WTC11 (cell line): ENCODE results near the gene MAMSTR. TPM values are rescaled to one million over a fixed set of nuclear protein-coding genes. Genes with fewer than 3 reads are reported as not detected.

Experiments used
- ATAC-seq: fragments of 200-7000 bp; cut with Tn5 transposase; 2 replicates; pipeline ENCODE4 v1.10.0; 2021; ENCODE audit warnings: mild to moderate bottlenecking, moderate library complexity
- CTCF ChIA-PET: fragments of 300-600 bp; sonication (Branson Sonifier 250); formaldehyde crosslinking; loops from one replicate; lab custom pipeline; 2021; ENCODE audit warnings: antibody characterized with exemption; lab: Charles Lee
- POLR2A ChIA-PET: fragments of 350-600 bp; sonication (Branson Sonifier 250); formaldehyde crosslinking; loops from one replicate; lab custom pipeline; 2021; ENCODE audit warnings: antibody characterized with exemption; lab: Charles Lee
- DNase-seq: peaks from one replicate; pipeline ENCODE4 v3.0.0; 2021; ENCODE audit warnings: low spot score
- H3K27ac Mint-ChIP-seq: 2 replicates; pipeline ENCODE4 v1.8.0; 2021; ENCODE audit warnings: mixed read lengths
- H3K27me3 Mint-ChIP-seq: 2 replicates; pipeline ENCODE4 v1.8.0; 2021; ENCODE audit warnings: low read depth, mild to moderate bottlenecking, moderate library complexity, mixed read lengths
- H3K36me3 Mint-ChIP-seq: 2 replicates; pipeline ENCODE4 v1.8.0; 2021; ENCODE audit warnings: mixed read lengths
- H3K4me1 Mint-ChIP-seq: 2 replicates; pipeline ENCODE4 v1.8.0; 2022; ENCODE audit warnings: mixed read lengths
- H3K4me3 Mint-ChIP-seq: 2 replicates; pipeline ENCODE4 v1.8.0; 2021; ENCODE audit warnings: mild to moderate bottlenecking, moderate library complexity, mixed read lengths
- H3K9me3 Mint-ChIP-seq: 2 replicates; pipeline ENCODE4 v1.8.0; 2021; ENCODE audit warnings: mixed read lengths
- CREB1 ChIP-seq: sonication (generic); formaldehyde crosslinking; IDR thresholded peaks from 2 replicates; pipeline ENCODE4 v1.8.0; 2023; ENCODE audit warnings: mild to moderate bottlenecking, missing genetic modification reagents
- EMX1 ChIP-seq: fragments of 250-450 bp; sonication (Bioruptor Pico); IDR thresholded peaks from 2 replicates; pipeline ENCODE4 v1.8.0; 2021; ENCODE audit warnings: mild to moderate bottlenecking
- ETV6 ChIP-seq: sonication (generic); formaldehyde crosslinking; IDR thresholded peaks from 2 replicates; pipeline ENCODE4 v1.8.1; 2022; ENCODE audit warnings: mild to moderate bottlenecking, missing genetic modification reagents
- JUN ChIP-seq: sonication (generic); formaldehyde crosslinking; IDR thresholded peaks from 2 replicates; pipeline ENCODE4 v1.8.0; 2023; ENCODE audit warnings: mild to moderate bottlenecking, missing genetic modification reagents
- MYBL2 ChIP-seq: sonication (generic); formaldehyde crosslinking; IDR thresholded peaks from 2 replicates; pipeline ENCODE4 v1.8.1; 2023; ENCODE audit warnings: mild to moderate bottlenecking, moderate library complexity, missing genetic modification reagents
- NFATC4 ChIP-seq: fragments of 250-450 bp; sonication (Bioruptor Pico); IDR thresholded peaks from 2 replicates; pipeline ENCODE4 v1.9.0; 2021; ENCODE audit warnings: mild to moderate bottlenecking
- NFE2L1 ChIP-seq: sonication (generic); formaldehyde crosslinking; IDR thresholded peaks from 2 replicates; pipeline ENCODE4 v1.8.1; 2023; ENCODE audit warnings: missing genetic modification reagents
- OVOL2 ChIP-seq: fragments of 250-450 bp; sonication (Bioruptor Pico); IDR thresholded peaks from 2 replicates; pipeline ENCODE4 v1.9.0; 2021; ENCODE audit warnings: mild to moderate bottlenecking, borderline replicate concordance
- RELA ChIP-seq: sonication (generic); formaldehyde crosslinking; IDR thresholded peaks from 2 replicates; pipeline ENCODE4 v1.8.1; 2022; ENCODE audit warnings: missing genetic modification reagents, mild to moderate bottlenecking, borderline replicate concordance
- SP1 ChIP-seq: sonication (generic); formaldehyde crosslinking; conservative IDR thresholded peaks from 2 replicates; pipeline ENCODE4 v1.8.1; 2022; ENCODE audit warnings: missing genetic modification reagents
- TEAD1 ChIP-seq: sonication (generic); formaldehyde crosslinking; IDR thresholded peaks from 2 replicates; pipeline ENCODE4 v1.8.0; 2022; ENCODE audit warnings: mild to moderate bottlenecking, missing genetic modification reagents
- ZBTB21 ChIP-seq: sonication (generic); formaldehyde crosslinking; IDR thresholded peaks from 2 replicates; pipeline ENCODE4 v1.8.1; 2023; ENCODE audit warnings: mild to moderate bottlenecking, missing genetic modification reagents, borderline replicate concordance
- ZNF121 ChIP-seq: sonication (generic); formaldehyde crosslinking; IDR thresholded peaks from 2 replicates; pipeline ENCODE4 v1.8.0; 2023; ENCODE audit warnings: missing genetic modification reagents
- ZNF138 ChIP-seq: sonication (generic); formaldehyde crosslinking; conservative IDR thresholded peaks from 2 replicates; pipeline ENCODE4 v1.8.1; 2022; ENCODE audit warnings: mild to moderate bottlenecking, moderate library complexity, missing genetic modification reagents
- ZNF219 ChIP-seq: sonication (generic); formaldehyde crosslinking; IDR thresholded peaks from 2 replicates; pipeline ENCODE4 v1.8.0; 2023; ENCODE audit warnings: missing genetic modification reagents, mild to moderate bottlenecking, borderline replicate concordance
- ZNF423 ChIP-seq: fragments of 250-450 bp; sonication (Bioruptor Pico); IDR thresholded peaks from 2 replicates; pipeline ENCODE4 v2.1.2; 2022; ENCODE audit warnings: mild to moderate bottlenecking, moderate library complexity
- ZNF671 ChIP-seq: fragments of 250-450 bp; sonication (Bioruptor Pico); IDR thresholded peaks from 2 replicates; pipeline ENCODE4 v1.8.0; 2021; ENCODE audit warnings: mild to moderate bottlenecking
- total RNA-seq: library from RNA; stranded (reverse); gene quantifications from 3 replicates; pipeline ENCODE4 v1.2.3, GENCODE V29; 2021
- TF ChIP-seq, protein P1 (sequence below): sonication (generic); formaldehyde crosslinking; IDR thresholded peaks from 2 replicates; pipeline ENCODE4 v1.8.1; 2022; ENCODE audit warnings: missing genetic modification reagents, borderline replicate concordance
- TF ChIP-seq, protein P2 (sequence below): sonication (generic); formaldehyde crosslinking; IDR thresholded peaks from 2 replicates; pipeline ENCODE4 v1.8.1; 2022; ENCODE audit warnings: mild to moderate bottlenecking, moderate library complexity, missing genetic modification reagents
- TF ChIP-seq, protein P3 (sequence below): sonication (generic); formaldehyde crosslinking; IDR thresholded peaks from 2 replicates; pipeline ENCODE4 v1.8.1; 2023; ENCODE audit warnings: mild to moderate bottlenecking, missing genetic modification reagents, borderline replicate concordance
- TF ChIP-seq, protein P4 (sequence below): sonication (generic); formaldehyde crosslinking; IDR thresholded peaks from 2 replicates; pipeline ENCODE4 v1.8.0; 2023; ENCODE audit warnings: missing genetic modification reagents
- TF ChIP-seq, protein P5 (sequence below): sonication (generic); formaldehyde crosslinking; IDR thresholded peaks from 2 replicates; pipeline ENCODE4 v1.8.0; 2022; ENCODE audit warnings: mild to moderate bottlenecking, missing genetic modification reagents
- TF ChIP-seq, protein P6 (sequence below): sonication (generic); formaldehyde crosslinking; IDR thresholded peaks from 2 replicates; pipeline ENCODE4 v1.8.1; 2023; ENCODE audit warnings: mild to moderate bottlenecking, missing genetic modification reagents
- TF ChIP-seq, protein P7 (sequence below): sonication (generic); formaldehyde crosslinking; conservative IDR thresholded peaks from 2 replicates; pipeline ENCODE4 v1.8.1; 2023; ENCODE audit warnings: mild to moderate bottlenecking, low read depth, missing genetic modification reagents, moderate library complexity

The MAMSTR gene
- total RNA-seq, 1 experiment from 2014 or later, result 1.4 TPM

DNA sequence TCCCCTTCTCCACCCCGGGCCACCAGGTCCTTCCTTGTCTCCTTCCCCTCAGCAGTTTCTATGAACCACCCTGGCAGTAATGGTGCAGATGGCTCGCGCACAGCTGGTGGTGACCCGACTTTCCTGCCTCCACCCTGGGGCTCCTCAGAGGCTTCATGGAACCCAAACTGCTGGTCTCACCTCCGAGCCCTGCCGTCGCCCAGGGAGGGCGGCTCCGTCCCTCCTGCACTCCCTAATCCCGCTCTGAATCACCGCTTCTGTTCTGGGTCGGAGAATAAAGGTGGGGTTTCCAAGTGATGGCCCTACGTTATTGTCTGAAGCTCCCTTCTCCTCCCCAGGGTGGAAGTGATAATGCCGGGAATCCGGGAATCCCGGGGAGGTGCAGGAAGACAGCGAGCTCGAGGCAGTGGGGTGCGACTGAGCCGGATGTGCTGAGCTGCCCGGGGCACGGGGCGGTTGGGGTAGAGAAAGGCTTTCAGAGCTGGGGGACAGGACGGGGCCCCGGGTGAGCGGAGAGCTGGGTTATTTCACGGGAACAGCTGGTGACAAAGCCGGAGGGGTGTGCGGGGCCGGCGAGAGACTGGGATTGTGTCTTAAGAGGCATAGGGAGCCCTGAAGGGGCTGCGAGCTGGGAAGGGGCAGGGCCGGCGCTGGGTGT, 23.0 kb downstream of the MAMSTR start (continued):
- TF ChIP-seq, protein P1, sequence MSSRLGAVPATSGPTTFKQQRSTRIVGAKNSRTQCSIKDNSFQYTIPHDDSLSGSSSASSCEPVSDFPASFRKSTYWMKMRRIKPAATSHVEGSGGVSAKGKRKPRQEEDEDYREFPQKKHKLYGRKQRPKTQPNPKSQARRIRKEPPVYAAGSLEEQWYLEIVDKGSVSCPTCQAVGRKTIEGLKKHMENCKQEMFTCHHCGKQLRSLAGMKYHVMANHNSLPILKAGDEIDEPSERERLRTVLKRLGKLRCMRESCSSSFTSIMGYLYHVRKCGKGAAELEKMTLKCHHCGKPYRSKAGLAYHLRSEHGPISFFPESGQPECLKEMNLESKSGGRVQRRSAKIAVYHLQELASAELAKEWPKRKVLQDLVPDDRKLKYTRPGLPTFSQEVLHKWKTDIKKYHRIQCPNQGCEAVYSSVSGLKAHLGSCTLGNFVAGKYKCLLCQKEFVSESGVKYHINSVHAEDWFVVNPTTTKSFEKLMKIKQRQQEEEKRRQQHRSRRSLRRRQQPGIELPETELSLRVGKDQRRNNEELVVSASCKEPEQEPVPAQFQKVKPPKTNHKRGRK, result no peak
- TF ChIP-seq NFATC4 (CRISPR knock-in tag) (no peak), EMX1 (CRISPR knock-in tag) (no peak), ZNF671 (CRISPR knock-in tag) (no peak), CREB1 (CRISPR knock-in tag) (no peak), ZNF423 (CRISPR knock-in tag) (peak; percentile 34; the same call in 1 of the 2 replicates), ZBTB21 (CRISPR knock-in tag) (0 out of 2 replicates have a peak, but pooled peaks have one; percentile 26), ZNF138 (no peak), MYBL2 (CRISPR knock-in tag) (no peak), JUN (0 out of 2 replicates have a peak, but pooled peaks have one; percentile 36), ZNF219 (CRISPR knock-in tag) (no peak)
- TF ChIP-seq, protein P2, sequence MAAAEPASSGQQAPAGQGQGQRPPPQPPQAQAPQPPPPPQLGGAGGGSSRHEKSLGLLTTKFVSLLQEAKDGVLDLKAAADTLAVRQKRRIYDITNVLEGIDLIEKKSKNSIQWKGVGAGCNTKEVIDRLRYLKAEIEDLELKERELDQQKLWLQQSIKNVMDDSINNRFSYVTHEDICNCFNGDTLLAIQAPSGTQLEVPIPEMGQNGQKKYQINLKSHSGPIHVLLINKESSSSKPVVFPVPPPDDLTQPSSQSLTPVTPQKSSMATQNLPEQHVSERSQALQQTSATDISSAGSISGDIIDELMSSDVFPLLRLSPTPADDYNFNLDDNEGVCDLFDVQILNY (CRISPR knock-in tag), result 0 out of 2 replicates have a peak, but pooled peaks have one; percentile 9
- TF ChIP-seq, protein P3, sequence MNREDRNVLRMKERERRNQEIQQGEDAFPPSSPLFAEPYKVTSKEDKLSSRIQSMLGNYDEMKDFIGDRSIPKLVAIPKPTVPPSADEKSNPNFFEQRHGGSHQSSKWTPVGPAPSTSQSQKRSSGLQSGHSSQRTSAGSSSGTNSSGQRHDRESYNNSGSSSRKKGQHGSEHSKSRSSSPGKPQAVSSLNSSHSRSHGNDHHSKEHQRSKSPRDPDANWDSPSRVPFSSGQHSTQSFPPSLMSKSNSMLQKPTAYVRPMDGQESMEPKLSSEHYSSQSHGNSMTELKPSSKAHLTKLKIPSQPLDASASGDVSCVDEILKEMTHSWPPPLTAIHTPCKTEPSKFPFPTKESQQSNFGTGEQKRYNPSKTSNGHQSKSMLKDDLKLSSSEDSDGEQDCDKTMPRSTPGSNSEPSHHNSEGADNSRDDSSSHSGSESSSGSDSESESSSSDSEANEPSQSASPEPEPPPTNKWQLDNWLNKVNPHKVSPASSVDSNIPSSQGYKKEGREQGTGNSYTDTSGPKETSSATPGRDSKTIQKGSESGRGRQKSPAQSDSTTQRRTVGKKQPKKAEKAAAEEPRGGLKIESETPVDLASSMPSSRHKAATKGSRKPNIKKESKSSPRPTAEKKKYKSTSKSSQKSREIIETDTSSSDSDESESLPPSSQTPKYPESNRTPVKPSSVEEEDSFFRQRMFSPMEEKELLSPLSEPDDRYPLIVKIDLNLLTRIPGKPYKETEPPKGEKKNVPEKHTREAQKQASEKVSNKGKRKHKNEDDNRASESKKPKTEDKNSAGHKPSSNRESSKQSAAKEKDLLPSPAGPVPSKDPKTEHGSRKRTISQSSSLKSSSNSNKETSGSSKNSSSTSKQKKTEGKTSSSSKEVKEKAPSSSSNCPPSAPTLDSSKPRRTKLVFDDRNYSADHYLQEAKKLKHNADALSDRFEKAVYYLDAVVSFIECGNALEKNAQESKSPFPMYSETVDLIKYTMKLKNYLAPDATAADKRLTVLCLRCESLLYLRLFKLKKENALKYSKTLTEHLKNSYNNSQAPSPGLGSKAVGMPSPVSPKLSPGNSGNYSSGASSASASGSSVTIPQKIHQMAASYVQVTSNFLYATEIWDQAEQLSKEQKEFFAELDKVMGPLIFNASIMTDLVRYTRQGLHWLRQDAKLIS, result no peak
- TF ChIP-seq, protein P4, sequence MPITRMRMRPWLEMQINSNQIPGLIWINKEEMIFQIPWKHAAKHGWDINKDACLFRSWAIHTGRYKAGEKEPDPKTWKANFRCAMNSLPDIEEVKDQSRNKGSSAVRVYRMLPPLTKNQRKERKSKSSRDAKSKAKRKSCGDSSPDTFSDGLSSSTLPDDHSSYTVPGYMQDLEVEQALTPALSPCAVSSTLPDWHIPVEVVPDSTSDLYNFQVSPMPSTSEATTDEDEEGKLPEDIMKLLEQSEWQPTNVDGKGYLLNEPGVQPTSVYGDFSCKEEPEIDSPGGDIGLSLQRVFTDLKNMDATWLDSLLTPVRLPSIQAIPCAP, result no peak
- TF ChIP-seq, protein P5, sequence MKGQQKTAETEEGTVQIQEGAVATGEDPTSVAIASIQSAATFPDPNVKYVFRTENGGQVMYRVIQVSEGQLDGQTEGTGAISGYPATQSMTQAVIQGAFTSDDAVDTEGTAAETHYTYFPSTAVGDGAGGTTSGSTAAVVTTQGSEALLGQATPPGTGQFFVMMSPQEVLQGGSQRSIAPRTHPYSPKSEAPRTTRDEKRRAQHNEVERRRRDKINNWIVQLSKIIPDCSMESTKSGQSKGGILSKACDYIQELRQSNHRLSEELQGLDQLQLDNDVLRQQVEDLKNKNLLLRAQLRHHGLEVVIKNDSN (CRISPR knock-in tag), result no peak

DNA sequence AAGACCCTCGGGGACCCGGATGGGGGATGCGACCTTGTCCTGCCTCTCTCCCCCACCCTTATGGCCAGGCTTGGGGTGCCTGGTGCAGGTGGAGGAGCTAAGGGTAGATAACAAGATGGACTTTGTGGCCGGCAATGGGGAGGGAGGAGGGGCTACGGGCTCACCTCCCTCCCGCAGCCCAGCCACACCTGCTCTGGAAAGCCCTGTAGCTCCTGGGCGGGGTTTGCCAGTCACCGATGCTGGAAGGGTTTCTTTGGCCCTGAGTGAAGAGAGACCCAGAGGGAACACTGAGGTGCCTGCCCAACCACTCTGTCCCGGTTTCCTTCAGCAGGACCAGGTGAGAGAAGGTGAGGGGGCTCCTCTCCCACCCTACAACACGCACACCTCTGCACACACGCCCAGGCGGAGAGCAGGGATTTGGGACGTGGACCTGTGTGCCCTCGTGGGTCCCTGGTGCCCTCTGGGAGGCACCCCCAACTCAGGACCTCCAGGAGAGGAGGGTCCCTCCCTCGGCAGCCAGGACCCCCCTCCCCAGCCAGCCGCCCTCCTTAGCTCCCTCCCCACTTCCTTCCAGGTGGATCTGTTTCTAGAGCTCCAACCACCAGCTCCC, 23.7 kb downstream of the MAMSTR start, which contains the start of gene FUT2:
Gene FUT2 (plus strand): TSS at position 229 of the 610 bp plus-strand sequence. CDS start 6,986 bp downstream, outside the sequence.
- peak; percentile 70 for DNase-seq
- H3K27ac Mint-ChIP-seq, result peak within 1 kb of the TSS; percentile 84
- no peaks in the 10 kb centered on the region for H3K9me3 Mint-ChIP-seq
- H3K36me3 Mint-ChIP-seq, result peaks cover 7% of the 10 kb centered on the region; the same call in 1 of the 2 replicates
- ChIA-PET POLR2A (interaction anchor here (0.5 to 3.0 kb wide), 10 partner anchors 10 to 115 kb away, joined by 3 to 20 read pairs (median 6); partner anchors contain the start of genes BCAT2, CA11 and IZUMO1), CTCF (interaction anchor here (0.6 to 2.3 kb wide), 19 partner anchors 10 to 304 kb away, joined by 3 to 33 read pairs (median 4); partner anchors contain the start of genes CA11, GYS1, IZUMO1 and NTN5)
- ATAC-seq, result peak; percentile 91
- peak within 1 kb of the TSS; percentile 97 for H3K4me3 Mint-ChIP-seq
- H3K4me1 Mint-ChIP-seq, result peaks cover 4% of the 10 kb centered on the region
- no peaks in the 10 kb centered on the region for H3K27me3 Mint-ChIP-seq
- no peak for TF ChIP-seq ZNF121 (CRISPR knock-in tag)
- TF ChIP-seq TEAD1 (CRISPR knock-in tag), result 0 out of 2 replicates have a peak, but pooled peaks have one; percentile 7
- no peak for TF ChIP-seq ETV6 (CRISPR knock-in tag)
- TF ChIP-seq SP1 (CRISPR knock-in tag), result 0 out of 2 replicates have a peak, but pooled peaks have one; percentile 43
- 0 out of 2 replicates have a peak, but pooled peaks have one; percentile 34 for TF ChIP-seq NFE2L1 (CRISPR knock-in tag)
- TF ChIP-seq, protein P6, sequence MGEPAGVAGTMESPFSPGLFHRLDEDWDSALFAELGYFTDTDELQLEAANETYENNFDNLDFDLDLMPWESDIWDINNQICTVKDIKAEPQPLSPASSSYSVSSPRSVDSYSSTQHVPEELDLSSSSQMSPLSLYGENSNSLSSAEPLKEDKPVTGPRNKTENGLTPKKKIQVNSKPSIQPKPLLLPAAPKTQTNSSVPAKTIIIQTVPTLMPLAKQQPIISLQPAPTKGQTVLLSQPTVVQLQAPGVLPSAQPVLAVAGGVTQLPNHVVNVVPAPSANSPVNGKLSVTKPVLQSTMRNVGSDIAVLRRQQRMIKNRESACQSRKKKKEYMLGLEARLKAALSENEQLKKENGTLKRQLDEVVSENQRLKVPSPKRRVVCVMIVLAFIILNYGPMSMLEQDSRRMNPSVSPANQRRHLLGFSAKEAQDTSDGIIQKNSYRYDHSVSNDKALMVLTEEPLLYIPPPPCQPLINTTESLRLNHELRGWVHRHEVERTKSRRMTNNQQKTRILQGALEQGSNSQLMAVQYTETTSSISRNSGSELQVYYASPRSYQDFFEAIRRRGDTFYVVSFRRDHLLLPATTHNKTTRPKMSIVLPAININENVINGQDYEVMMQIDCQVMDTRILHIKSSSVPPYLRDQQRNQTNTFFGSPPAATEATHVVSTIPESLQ (CRISPR knock-in tag), result no peak
- no peak for TF ChIP-seq OVOL2 (CRISPR knock-in tag)
- 0 out of 2 replicates have a peak, but pooled peaks have one; percentile 30 for TF ChIP-seq RELA (CRISPR knock-in tag)
- TF ChIP-seq, protein P7, sequence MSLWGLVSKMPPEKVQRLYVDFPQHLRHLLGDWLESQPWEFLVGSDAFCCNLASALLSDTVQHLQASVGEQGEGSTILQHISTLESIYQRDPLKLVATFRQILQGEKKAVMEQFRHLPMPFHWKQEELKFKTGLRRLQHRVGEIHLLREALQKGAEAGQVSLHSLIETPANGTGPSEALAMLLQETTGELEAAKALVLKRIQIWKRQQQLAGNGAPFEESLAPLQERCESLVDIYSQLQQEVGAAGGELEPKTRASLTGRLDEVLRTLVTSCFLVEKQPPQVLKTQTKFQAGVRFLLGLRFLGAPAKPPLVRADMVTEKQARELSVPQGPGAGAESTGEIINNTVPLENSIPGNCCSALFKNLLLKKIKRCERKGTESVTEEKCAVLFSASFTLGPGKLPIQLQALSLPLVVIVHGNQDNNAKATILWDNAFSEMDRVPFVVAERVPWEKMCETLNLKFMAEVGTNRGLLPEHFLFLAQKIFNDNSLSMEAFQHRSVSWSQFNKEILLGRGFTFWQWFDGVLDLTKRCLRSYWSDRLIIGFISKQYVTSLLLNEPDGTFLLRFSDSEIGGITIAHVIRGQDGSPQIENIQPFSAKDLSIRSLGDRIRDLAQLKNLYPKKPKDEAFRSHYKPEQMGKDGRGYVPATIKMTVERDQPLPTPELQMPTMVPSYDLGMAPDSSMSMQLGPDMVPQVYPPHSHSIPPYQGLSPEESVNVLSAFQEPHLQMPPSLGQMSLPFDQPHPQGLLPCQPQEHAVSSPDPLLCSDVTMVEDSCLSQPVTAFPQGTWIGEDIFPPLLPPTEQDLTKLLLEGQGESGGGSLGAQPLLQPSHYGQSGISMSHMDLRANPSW, result no peak
